ENCODE results near the gene LRRC42.

Gene LRRC42

GRCh38 chr1:54011316-54012007, 65.3 kb downstream of the LRRC42 start:
- TF ChIP-seq CTCF (IDR thresholded peaks at IDR 0.05; ENCODE audit: control extremely low read depth, extremely low read depth, low read depth, missing control alignments), result no peak
- no peak for DNase-seq (ENCODE audit: extremely low spot score)
- ChIA-PET POLR2A (no interaction called here), CTCF (no interaction called here)

GRCh38 chr1:54012008-54012325, 65.8 kb downstream of the LRRC42 start:
- no peak for TF ChIP-seq CTCF (IDR thresholded peaks at IDR 0.05; ENCODE audit: control extremely low read depth, extremely low read depth, low read depth, missing control alignments)
- CTCF ChIA-PET, result no interaction called here
- POLR2A ChIA-PET, result no interaction called here
- no peak for DNase-seq (ENCODE audit: extremely low spot score)

GRCh38 chr1:54012863-54013262, 66.7 kb downstream of the LRRC42 start:
- ChIA-PET POLR2A (no interaction called here), CTCF (no interaction called here)
- DNase-seq (ENCODE audit: extremely low spot score), result no peak
- TF ChIP-seq CTCF (IDR thresholded peaks at IDR 0.05; ENCODE audit: control extremely low read depth, extremely low read depth, low read depth, missing control alignments), result no peak

GRCh38 chr1:54013393-54014008, 67.4 kb downstream of the LRRC42 start:
- no peak for DNase-seq (ENCODE audit: extremely low spot score)
- ChIA-PET POLR2A (no interaction called here), CTCF (interaction anchor here (2.0 kb wide), 1 partner anchor 10 kb away, joined by 6 read pairs; no protein-coding TSS in a partner anchor)
- no peak for TF ChIP-seq CTCF (IDR thresholded peaks at IDR 0.05; ENCODE audit: control extremely low read depth, extremely low read depth, low read depth, missing control alignments)

GRCh38 chr1:54014009-54014629, 68.0 kb downstream of the LRRC42 start:
- no peak for DNase-seq (ENCODE audit: extremely low spot score)
- POLR2A ChIA-PET, result no interaction called here
- CTCF ChIA-PET, result interaction anchor here (2.0 kb wide), 1 partner anchor 9 kb away, joined by 6 read pairs; no protein-coding TSS in a partner anchor
- TF ChIP-seq CTCF (IDR thresholded peaks at IDR 0.05; ENCODE audit: control extremely low read depth, extremely low read depth, low read depth, missing control alignments), result no peak

GRCh38 chr1:54016343-54017282, 70.5 kb downstream of the LRRC42 start:
- no peak for DNase-seq (ENCODE audit: extremely low spot score)
- POLR2A ChIA-PET, result no interaction called here
- CTCF ChIA-PET, result interaction anchor here (1.0 to 1.3 kb wide), 2 partner anchors 11 to 57 kb away, joined by 4 read pairs; no protein-coding TSS in a partner anchor
- TF ChIP-seq CTCF (IDR thresholded peaks at IDR 0.05; ENCODE audit: control extremely low read depth, extremely low read depth, low read depth, missing control alignments), result no peak
